Tibial artery (tissue), 4 donors: ENCODE results near the gene TSHZ2.

Experiments
- DNase-seq, 2 donors: peaks; one replicate each; pipeline ENCODE4 v3.0.0-alpha.2; 2019
- H3K27ac ChIP-seq, 2 donors: fragments of 200-600 bp; sonication (generic) in 1 of 2; 1 replicate in 1 of 2; 2 replicates in 1 of 2; pipeline ENCODE4 v1.5.1; 2018 to 2019; ENCODE audit warnings: mild to moderate bottlenecking in 1 of 2
- H3K27me3 ChIP-seq, 2 donors: fragments of 200-600 bp; sonication (generic) in 1 of 2; one replicate each; pipeline versions ENCODE4 v1.5.1 to v1.6.0; 2016 to 2019
- H3K36me3 ChIP-seq, 3 donors: fragments of 200-600 bp; sonication (generic) in 2 of 3; one replicate each; pipeline ENCODE4 v1.5.1; 2016 to 2019; ENCODE audit warnings: mild to moderate bottlenecking in 2 of 3
- H3K4me1 ChIP-seq, 4 donors: fragments of 200-600 bp; sonication (generic) in 2 of 4; 1 replicate in 3 of 4; 2 replicates in 1 of 4; pipeline ENCODE4 v1.5.1; 2016 to 2019
- H3K4me3 ChIP-seq, 2 donors: fragments of 200-600 bp; sonication (generic) in 1 of 2; 1 replicate in 1 of 2; 2 replicates in 1 of 2; pipeline ENCODE4 v1.5.1; 2018 to 2019; ENCODE audit warnings: mild to moderate bottlenecking in 2 of 2
- H3K9me3 ChIP-seq, 3 donors: fragments of 200-600 bp; sonication (generic) in 1 of 3; one replicate each; pipeline ENCODE4 v1.5.1; 2016 to 2019
- intact Hi-C: fragments of 100-400 bp; cut with DNase I; formaldehyde crosslinking; loops from one replicate; pipeline ENCODE4 v1.15.0; 2023; ENCODE audit warnings: low total_unique reads
- TF ChIP-seq, protein P1 (sequence below), 2 experiments: fragments of 200-600 bp in 1 of 2; fragments of 450-650 bp in 1 of 2; IDR thresholded peaks; one replicate each; pipeline ENCODE4 v1.5.1; 2017 to 2019; ENCODE audit warnings: antibody characterized with exemption in 2 of 2, mild to moderate bottlenecking in 1 of 2, moderate library complexity in 1 of 2

TSHZ2 gene

DNA sequence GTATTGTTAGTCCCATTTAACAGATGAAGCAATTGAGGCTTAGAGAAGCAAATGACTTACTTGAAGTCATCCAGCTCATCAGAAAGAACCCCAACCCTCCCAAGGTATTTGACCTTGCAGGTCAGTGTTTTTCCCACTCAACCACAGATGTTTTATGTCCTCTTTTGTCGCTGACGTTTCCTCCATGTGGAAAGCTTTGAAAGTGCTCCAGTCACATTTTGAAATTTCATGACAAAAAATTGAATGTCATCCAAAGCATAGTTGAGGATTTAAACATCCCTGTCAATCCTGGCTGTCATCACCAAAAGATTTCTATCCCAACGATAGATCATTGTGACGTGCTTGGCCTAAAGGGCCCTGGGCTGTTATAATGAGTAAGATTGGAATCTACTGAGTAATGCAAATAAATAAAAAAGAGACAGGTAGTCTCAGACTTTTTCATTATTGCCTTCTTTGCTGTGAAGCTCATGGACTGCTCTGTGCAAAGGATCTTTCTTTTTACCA is 102.7 kb downstream of the TSHZ2 start:
- Histone ChIP-seq H3K36me3 (no peaks in the 10 kb centered on the region), H3K4me1 (peaks cover 0 to 5% (median 0%) of the 10 kb centered on the region in 4 donors), H3K27me3 (no peaks in the 10 kb centered on the region), H3K4me3 (no peak overlapping the region), H3K9me3 (no peaks in the 10 kb centered on the region), H3K27ac (no peak overlapping the region)
- TF ChIP-seq, protein P1, sequence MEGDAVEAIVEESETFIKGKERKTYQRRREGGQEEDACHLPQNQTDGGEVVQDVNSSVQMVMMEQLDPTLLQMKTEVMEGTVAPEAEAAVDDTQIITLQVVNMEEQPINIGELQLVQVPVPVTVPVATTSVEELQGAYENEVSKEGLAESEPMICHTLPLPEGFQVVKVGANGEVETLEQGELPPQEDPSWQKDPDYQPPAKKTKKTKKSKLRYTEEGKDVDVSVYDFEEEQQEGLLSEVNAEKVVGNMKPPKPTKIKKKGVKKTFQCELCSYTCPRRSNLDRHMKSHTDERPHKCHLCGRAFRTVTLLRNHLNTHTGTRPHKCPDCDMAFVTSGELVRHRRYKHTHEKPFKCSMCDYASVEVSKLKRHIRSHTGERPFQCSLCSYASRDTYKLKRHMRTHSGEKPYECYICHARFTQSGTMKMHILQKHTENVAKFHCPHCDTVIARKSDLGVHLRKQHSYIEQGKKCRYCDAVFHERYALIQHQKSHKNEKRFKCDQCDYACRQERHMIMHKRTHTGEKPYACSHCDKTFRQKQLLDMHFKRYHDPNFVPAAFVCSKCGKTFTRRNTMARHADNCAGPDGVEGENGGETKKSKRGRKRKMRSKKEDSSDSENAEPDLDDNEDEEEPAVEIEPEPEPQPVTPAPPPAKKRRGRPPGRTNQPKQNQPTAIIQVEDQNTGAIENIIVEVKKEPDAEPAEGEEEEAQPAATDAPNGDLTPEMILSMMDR (IDR thresholded peaks at IDR 0.05): no peak
- no peak for DNase-seq
- intact Hi-C loops: no loop called here

DNA sequence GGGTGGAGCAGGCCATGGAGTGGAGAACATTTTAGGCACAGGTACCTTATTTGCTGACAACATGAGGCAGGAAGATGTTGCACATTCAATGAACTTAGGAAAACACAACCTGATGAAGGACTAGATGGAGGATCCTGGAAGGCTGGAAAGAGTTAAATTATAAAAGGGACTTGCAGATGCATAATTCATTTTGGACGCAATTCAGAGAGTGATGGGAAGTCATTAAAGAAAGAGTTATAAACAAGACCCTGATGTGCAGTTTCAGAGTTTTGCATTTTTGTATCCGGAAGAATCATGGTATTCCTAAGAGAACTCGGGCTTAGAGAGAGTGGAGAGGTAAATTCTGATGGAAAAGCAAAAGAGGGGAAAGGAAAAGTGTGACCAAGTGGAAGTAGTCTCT is 104.5 kb downstream of the TSHZ2 start:
- no peak for DNase-seq

DNA sequence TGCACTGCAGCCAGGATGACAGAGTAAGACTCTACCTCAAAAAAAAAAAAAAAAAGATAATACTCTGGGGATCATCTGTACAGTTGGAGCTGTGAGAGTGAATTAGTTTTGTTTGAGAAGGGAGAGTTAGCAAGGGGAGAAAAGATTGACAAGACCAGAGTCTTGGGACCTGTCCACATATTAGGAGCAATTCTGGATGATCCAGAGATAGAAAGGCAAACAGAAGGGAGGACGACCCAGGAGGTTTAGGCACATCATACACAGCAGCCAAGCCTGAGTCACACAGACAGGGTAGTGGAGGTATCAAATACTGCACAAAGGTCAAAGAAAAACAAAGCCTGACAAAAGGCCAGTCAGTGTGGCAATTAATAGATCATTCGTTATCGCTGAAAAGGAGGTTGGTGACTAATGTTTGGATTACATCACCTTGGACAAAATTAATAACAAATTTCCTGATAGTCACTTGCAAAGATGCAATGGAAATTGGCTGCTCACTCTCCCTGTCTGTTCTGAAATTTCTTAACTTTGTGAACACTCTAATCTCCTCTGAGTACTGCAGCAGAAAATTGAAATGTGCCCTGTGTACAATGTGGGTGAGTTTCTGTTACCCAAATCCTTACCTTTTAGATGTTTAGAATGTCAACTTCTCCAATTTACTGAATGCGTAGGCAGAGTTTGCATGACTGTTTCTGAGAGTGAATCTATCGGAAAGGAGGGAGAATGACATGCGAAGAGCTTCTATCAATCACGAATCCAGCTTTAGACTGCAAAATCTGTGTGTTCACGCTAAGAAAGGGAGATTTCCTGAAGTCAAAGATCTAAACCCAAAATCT is 105.4 kb downstream of the TSHZ2 start:
- TF ChIP-seq, protein P1 (IDR thresholded peaks at IDR 0.05): no peak
- peak in 1 of 2 donors; percentile 37 for DNase-seq
- H3K4me1 ChIP-seq: peaks cover 0 to 5% (median 0%) of the 10 kb centered on the region in 4 donors
- no peaks in the 10 kb centered on the region for H3K9me3 ChIP-seq
- no peak overlapping the region for H3K27ac ChIP-seq
- H3K4me3 ChIP-seq: no peak overlapping the region
- intact Hi-C loops: no loop called here
- no peaks in the 10 kb centered on the region for H3K27me3 ChIP-seq
- no peaks in the 10 kb centered on the region for H3K36me3 ChIP-seq

More for the DNA sequence above, 104.5 kb downstream of the TSHZ2 start:
- TF ChIP-seq, protein P1 (IDR thresholded peaks at IDR 0.05): no peak
- H3K36me3 ChIP-seq: no peaks in the 10 kb centered on the region
- H3K9me3 ChIP-seq: no peaks in the 10 kb centered on the region
- H3K27ac ChIP-seq: no peak overlapping the region
- no peak overlapping the region for H3K4me3 ChIP-seq
- no peaks in the 10 kb centered on the region for H3K27me3 ChIP-seq
- intact Hi-C loops: no loop called here
- H3K4me1 ChIP-seq: peaks cover 0 to 5% (median 0%) of the 10 kb centered on the region in 4 donors

DNA sequence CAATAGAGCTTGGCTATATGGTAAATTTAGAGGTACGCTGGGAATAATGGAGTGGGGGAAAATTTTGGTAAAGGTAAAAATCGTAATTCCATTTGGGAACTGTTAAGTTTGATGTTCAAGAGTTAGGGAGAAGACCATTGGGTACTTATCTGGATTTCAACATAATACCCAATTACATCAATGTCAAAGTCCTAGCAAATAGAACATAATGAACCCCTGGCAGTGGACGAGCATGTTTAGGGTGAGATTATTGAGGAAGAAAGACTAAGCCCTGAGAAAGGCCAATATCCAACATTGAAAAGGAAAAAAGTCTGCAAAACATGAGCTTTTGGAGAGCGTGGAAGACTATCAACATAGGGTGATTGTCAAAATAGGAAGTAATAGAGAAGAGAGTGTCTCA is 106.6 kb downstream of the TSHZ2 start:
- Histone ChIP-seq H3K27ac (no peak overlapping the region), H3K9me3 (no peaks in the 10 kb centered on the region), H3K4me3 (no peak overlapping the region), H3K36me3 (no peaks in the 10 kb centered on the region), H3K27me3 (no peaks in the 10 kb centered on the region), H3K4me1 (peaks cover 0 to 5% (median 0%) of the 10 kb centered on the region in 4 donors)
- DNase-seq: no peak
- intact Hi-C loops: no loop called here
- TF ChIP-seq, protein P1 (IDR thresholded peaks at IDR 0.05): no peak

DNA sequence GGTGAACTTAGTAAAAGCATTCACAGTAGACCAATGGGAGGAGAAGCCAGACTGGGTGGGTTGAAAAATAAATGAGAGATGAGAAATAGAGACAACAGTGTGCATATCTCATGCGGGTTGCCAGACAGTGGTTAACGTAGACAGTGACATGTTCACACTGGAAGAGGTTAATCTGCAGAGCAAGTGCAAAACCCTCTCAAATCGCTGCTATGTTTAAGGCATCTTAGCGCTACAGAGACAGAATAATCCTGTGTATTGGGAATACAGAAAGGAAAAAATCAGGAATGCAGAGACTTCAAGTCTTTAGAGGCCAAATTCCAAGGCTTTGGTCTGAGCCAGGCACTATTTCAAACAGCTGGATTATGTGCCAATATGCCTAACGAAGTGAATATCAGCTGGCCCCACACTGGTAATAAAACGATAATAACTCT is 107.1 kb downstream of the TSHZ2 start:
- intact Hi-C loops: no loop called here
- Histone ChIP-seq H3K4me3 (no peak overlapping the region), H3K27ac (no peak overlapping the region), H3K27me3 (no peaks in the 10 kb centered on the region), H3K9me3 (no peaks in the 10 kb centered on the region), H3K36me3 (no peaks in the 10 kb centered on the region), H3K4me1 (peaks cover 0 to 5% (median 0%) of the 10 kb centered on the region in 4 donors)
- TF ChIP-seq, protein P1 (IDR thresholded peaks at IDR 0.05): no peak
- DNase-seq: no peak
